Measurements from ENCODE around the gene GABBR2.

GRCh38 chr9:98494852-98495251 lies 213.9 kb downstream of the GABBR2 start:
- TF ChIP-seq CTCF (conservative IDR thresholded peaks at IDR 0.05 in 1 of 2, IDR thresholded peaks at IDR 0.05 in 1 of 2; ENCODE audit: extremely low read depth in 1 of 2, insufficient read depth in 1 of 2, low read depth in 1 of 2, low read length in 2 of 2) (no peak), EZH2 (IDR thresholded peaks at IDR 0.05; ENCODE audit: borderline replicate concordance, low read length) (no peak)

Data from mammary epithelial cell (primary cell).